ENCODE data around the gene HAPLN3.

The HAPLN3 gene

GRCh38 chr15:88833731-88834100 lies 61.6 kb downstream of the HAPLN3 start:
- Histone ChIP-seq H3K9me2 (replicated peaks; ENCODE audit: low read depth, low read length) (no peaks in the 10 kb centered on the region), H3K27me3 (ENCODE audit: insufficient read depth, low read length, poor library complexity, severe bottlenecking) (no peaks in the 10 kb centered on the region), H3K79me2 (ENCODE audit: insufficient read depth, low read length) (no peaks in the 10 kb centered on the region), H3K4me2 (ENCODE audit: low read depth, low read length, poor library complexity, severe bottlenecking) (no peak overlapping the region), H3K4me3 (ENCODE audit: low read length, poor library complexity, severe bottlenecking) (no peak overlapping the region), H3K4me1 (ENCODE audit: insufficient read depth, low read length, poor library complexity, severe bottlenecking) (no peaks in the 10 kb centered on the region), H4K20me1 (ENCODE audit: insufficient read depth, low read length, poor library complexity, severe bottlenecking) (no peaks in the 10 kb centered on the region), H3F3A (ENCODE audit: low read depth) (no peaks in the 10 kb centered on the region), H2AFZ (ENCODE audit: low read length) (no peak overlapping the region), H3K36me3 (ENCODE audit: insufficient read depth, low read length) (no peaks in the 10 kb centered on the region), H3K9ac (ENCODE audit: low read depth, low read length, poor library complexity, severe bottlenecking) (no peak overlapping the region), H3K9me3 (ENCODE audit: insufficient read depth, low read depth, low read length) (no peaks in the 10 kb centered on the region)
- TF ChIP-seq EZH2phosphoT487 (IDR thresholded peaks at IDR 0.05; ENCODE audit: borderline replicate concordance): no peak
- TF ChIP-seq CTCF (conservative IDR thresholded peaks at IDR 0.05; ENCODE audit: low read length): no peak

GRCh38 chr15:88832820-88833730 lies 62.3 kb downstream of the HAPLN3 start:
- Histone ChIP-seq H3F3A (ENCODE audit: low read depth) (no peaks in the 10 kb centered on the region), H3K79me2 (ENCODE audit: insufficient read depth, low read length) (no peaks in the 10 kb centered on the region), H3K27me3 (ENCODE audit: insufficient read depth, low read length, poor library complexity, severe bottlenecking) (no peaks in the 10 kb centered on the region), H3K9me2 (replicated peaks; ENCODE audit: low read depth, low read length) (no peaks in the 10 kb centered on the region), H3K9me3 (ENCODE audit: insufficient read depth, low read depth, low read length) (no peaks in the 10 kb centered on the region), H3K4me1 (ENCODE audit: insufficient read depth, low read length, poor library complexity, severe bottlenecking) (no peaks in the 10 kb centered on the region), H4K20me1 (ENCODE audit: insufficient read depth, low read length, poor library complexity, severe bottlenecking) (no peaks in the 10 kb centered on the region), H2AFZ (ENCODE audit: low read length) (no peak overlapping the region), H3K9ac (ENCODE audit: low read depth, low read length, poor library complexity, severe bottlenecking) (no peak overlapping the region), H3K4me2 (ENCODE audit: low read depth, low read length, poor library complexity, severe bottlenecking) (no peak overlapping the region), H3K36me3 (ENCODE audit: insufficient read depth, low read length) (no peaks in the 10 kb centered on the region), H3K4me3 (ENCODE audit: low read length, poor library complexity, severe bottlenecking) (no peak overlapping the region)
- TF ChIP-seq CTCF (conservative IDR thresholded peaks at IDR 0.05; ENCODE audit: low read length) (no peak), EZH2phosphoT487 (IDR thresholded peaks at IDR 0.05; ENCODE audit: borderline replicate concordance) (no peak)

GRCh38 chr15:88830016-88830415 lies 65.3 kb downstream of the HAPLN3 start:
- H3F3A ChIP-seq (ENCODE audit: low read depth): no peaks in the 10 kb centered on the region
- H3K4me3 ChIP-seq (ENCODE audit: low read length, poor library complexity, severe bottlenecking): no peak overlapping the region
- H2AFZ ChIP-seq (ENCODE audit: low read length): no peak overlapping the region
- no peaks in the 10 kb centered on the region for H4K20me1 ChIP-seq (ENCODE audit: insufficient read depth, low read length, poor library complexity, severe bottlenecking)
- H3K9ac ChIP-seq (ENCODE audit: low read depth, low read length, poor library complexity, severe bottlenecking): no peak overlapping the region
- H3K27me3 ChIP-seq (ENCODE audit: insufficient read depth, low read length, poor library complexity, severe bottlenecking): no peaks in the 10 kb centered on the region
- no peaks in the 10 kb centered on the region for H3K4me1 ChIP-seq (ENCODE audit: insufficient read depth, low read length, poor library complexity, severe bottlenecking)
- no peaks in the 10 kb centered on the region for H3K9me3 ChIP-seq (ENCODE audit: insufficient read depth, low read depth, low read length)
- TF ChIP-seq EZH2phosphoT487 (IDR thresholded peaks at IDR 0.05; ENCODE audit: borderline replicate concordance) (no peak), CTCF (conservative IDR thresholded peaks at IDR 0.05; ENCODE audit: low read length) (no peak)
- no peaks in the 10 kb centered on the region for H3K36me3 ChIP-seq (ENCODE audit: insufficient read depth, low read length)
- no peaks in the 10 kb centered on the region for H3K79me2 ChIP-seq (ENCODE audit: insufficient read depth, low read length)
- no peak overlapping the region for H3K4me2 ChIP-seq (ENCODE audit: low read depth, low read length, poor library complexity, severe bottlenecking)
- no peaks in the 10 kb centered on the region for H3K9me2 ChIP-seq (replicated peaks; ENCODE audit: low read depth, low read length)
